ENCODE data around the gene NID1. TPM values are rescaled to one million over a fixed set of nuclear protein-coding genes. Genes with fewer than 3 reads are reported as not detected.
"Not testable (repeated sequence)": the region's sequence is repeated elsewhere in the genome, so short reads cannot be mapped to it uniquely, and the experiment has no call there.

Gene NID1
- total and polyA plus RNA-seq, 10 donors = 6.8 to 178 (median 81.2) TPM

DNA sequence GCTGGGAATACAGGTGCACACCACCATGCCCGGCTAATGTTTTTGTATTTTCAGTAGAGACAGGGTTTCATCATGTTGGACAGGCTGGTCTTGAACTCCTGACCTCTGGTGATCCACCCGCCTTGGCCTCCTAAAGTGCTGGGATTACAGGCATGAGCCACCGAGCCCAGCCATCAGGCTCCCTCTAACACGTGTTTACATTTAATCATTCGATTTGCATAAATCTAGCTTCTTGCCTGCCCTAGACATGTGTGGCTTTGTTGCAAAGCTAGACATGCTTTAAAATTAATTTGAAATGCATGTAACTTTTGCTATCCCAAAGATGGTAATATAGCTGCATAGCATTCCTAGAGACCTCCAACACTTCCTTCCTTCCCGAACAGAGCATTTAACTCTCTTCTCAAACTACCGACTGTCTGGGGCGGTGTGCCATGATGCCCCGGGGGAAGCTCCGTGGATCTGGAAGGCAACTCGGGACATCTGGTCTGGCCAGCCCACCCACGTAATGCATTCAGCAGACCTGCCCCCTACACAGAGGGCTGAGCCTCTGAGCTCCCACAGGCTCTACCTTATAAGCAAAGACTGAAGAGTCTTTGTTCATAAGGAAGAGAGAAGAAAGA lies 34.6 kb upstream of the NID1 start:
- TF ChIP-seq, protein P1, sequence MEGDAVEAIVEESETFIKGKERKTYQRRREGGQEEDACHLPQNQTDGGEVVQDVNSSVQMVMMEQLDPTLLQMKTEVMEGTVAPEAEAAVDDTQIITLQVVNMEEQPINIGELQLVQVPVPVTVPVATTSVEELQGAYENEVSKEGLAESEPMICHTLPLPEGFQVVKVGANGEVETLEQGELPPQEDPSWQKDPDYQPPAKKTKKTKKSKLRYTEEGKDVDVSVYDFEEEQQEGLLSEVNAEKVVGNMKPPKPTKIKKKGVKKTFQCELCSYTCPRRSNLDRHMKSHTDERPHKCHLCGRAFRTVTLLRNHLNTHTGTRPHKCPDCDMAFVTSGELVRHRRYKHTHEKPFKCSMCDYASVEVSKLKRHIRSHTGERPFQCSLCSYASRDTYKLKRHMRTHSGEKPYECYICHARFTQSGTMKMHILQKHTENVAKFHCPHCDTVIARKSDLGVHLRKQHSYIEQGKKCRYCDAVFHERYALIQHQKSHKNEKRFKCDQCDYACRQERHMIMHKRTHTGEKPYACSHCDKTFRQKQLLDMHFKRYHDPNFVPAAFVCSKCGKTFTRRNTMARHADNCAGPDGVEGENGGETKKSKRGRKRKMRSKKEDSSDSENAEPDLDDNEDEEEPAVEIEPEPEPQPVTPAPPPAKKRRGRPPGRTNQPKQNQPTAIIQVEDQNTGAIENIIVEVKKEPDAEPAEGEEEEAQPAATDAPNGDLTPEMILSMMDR (IDR thresholded peaks at IDR 0.05 in 8 of 11, conservative IDR thresholded peaks at IDR 0.05 in 3 of 11) = no peak
- TF ChIP-seq POLR2A (IDR thresholded peaks at IDR 0.05) = no peak
- TF ChIP-seq POLR2AphosphoS5 (IDR thresholded peaks at IDR 0.05) = no peak
- no peaks in the 10 kb centered on the region for H3K36me3 ChIP-seq
- 62 to 85% (median 73%) methylated on average over 10 to 12 of the region's 12 CpGs for WGBS, 5 donors
- H3K4me3 ChIP-seq = no peak overlapping the region
- intact Hi-C loops (cut with DNase I; ENCODE audit: low total_unique reads) = no loop called here
- peaks cover 0 to 8% (median 2%) of the 10 kb centered on the region in 6 donors for H3K4me1 ChIP-seq
- H3K27ac ChIP-seq = no peak overlapping the region
- DNase-seq = peak; percentile 65
- peaks cover 0 to 36% (median 0%) of the 10 kb centered on the region in 7 donors for H3K27me3 ChIP-seq (replicated peaks in 1 of 7)
- H3K9me3 ChIP-seq = peaks cover 0 to 16% (median 0%) of the 10 kb centered on the region in 8 donors

DNA sequence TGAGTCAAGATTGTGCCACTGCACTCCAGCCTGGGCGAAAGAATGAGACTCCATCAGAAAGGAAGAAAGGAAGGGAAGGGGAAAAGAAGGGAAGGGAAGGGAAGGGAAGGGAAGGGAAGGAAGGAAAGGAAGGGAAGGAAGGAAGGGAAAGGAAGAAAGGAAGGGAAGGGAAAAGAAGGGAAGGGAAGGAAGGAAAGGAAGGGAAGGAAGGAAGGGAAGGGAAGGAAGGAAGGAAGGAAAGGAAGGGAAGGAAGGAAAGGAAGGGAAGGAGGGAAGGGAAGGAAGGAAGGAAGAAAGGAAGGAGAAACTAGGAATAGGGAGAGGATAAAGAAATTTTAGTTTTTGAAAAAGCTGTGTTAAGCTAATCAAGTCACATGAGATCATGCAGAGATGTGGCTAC lies 33.4 kb upstream of the NID1 start:
- DNase-seq = no peak
- H3K4me3 ChIP-seq = no peak overlapping the region
- peaks cover 0 to 16% (median 0%) of the 10 kb centered on the region in 8 donors for H3K9me3 ChIP-seq
- H3K36me3 ChIP-seq = no peaks in the 10 kb centered on the region
- TF ChIP-seq, protein P1 (IDR thresholded peaks at IDR 0.05 in 8 of 11, conservative IDR thresholded peaks at IDR 0.05 in 3 of 11) = no peak
- no peak for TF ChIP-seq POLR2AphosphoS5 (IDR thresholded peaks at IDR 0.05)
- H3K27ac ChIP-seq = no peak overlapping the region
- WGBS, 5 donors = 49 to 100% (median 100%) methylated on average over 1 of the region's 1 CpG
- peaks cover 0 to 39% (median 0%) of the 10 kb centered on the region in 7 donors for H3K27me3 ChIP-seq (replicated peaks in 1 of 7)
- intact Hi-C loops (cut with DNase I; ENCODE audit: low total_unique reads) = no loop called here
- peaks cover 0 to 1% (median 0%) of the 10 kb centered on the region in 6 donors for H3K4me1 ChIP-seq

DNA sequence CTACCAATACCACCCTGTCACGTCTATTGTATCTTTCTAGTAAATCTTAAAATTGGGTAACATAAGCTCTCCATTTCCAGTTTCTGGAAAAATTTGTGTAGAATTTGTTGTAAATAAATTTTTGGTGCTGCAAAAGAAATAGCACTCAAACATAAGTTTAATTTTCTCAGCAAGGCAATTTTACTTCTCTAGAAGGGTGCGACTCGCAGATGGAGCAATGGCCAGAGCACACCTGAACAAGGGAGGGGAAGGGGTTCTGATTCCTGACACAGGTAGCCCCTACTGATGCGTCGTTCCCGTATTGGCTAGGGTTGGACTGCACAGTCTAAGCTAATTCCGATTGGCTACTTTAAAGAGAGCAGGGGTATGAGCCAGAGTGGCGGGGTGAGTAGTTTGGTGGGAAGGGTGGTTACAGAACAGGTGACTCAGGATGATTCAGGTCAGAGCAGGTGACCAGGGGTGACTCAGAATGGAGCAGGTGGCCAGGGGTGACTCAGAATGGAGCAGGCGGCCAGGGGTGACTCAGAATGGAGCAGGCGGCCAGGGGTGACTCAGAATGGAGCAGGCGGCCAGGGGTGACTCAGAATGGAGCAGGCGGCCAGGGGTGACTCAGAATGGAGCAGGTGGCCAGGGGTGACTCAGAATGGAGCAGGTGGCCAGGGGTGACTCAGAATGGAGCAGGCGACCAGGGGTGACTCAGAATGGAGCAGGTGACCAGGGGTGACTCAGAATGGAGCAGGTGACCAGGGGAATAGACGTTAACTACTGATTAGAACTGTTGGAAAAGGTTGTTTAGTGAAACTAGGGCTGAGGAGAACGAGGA lies 32.0 kb upstream of the NID1 start:
- H3K27ac ChIP-seq; H3K4me3 ChIP-seq; H3K36me3 ChIP-seq; H3K4me1 ChIP-seq; intact Hi-C loops (cut with DNase I; ENCODE audit: low total_unique reads): not testable (repeated sequence)
- peak; percentile 80 for DNase-seq
- peaks cover 0 to 30% (median 0%) of the 10 kb centered on the region in 7 donors for H3K27me3 ChIP-seq (replicated peaks in 1 of 7)
- WGBS, 5 donors = 62 to 75% (median 67%) methylated on average over 15 of the region's 15 CpGs
- H3K9me3 ChIP-seq = peaks cover 0 to 16% (median 0%) of the 10 kb centered on the region in 8 donors

DNA sequence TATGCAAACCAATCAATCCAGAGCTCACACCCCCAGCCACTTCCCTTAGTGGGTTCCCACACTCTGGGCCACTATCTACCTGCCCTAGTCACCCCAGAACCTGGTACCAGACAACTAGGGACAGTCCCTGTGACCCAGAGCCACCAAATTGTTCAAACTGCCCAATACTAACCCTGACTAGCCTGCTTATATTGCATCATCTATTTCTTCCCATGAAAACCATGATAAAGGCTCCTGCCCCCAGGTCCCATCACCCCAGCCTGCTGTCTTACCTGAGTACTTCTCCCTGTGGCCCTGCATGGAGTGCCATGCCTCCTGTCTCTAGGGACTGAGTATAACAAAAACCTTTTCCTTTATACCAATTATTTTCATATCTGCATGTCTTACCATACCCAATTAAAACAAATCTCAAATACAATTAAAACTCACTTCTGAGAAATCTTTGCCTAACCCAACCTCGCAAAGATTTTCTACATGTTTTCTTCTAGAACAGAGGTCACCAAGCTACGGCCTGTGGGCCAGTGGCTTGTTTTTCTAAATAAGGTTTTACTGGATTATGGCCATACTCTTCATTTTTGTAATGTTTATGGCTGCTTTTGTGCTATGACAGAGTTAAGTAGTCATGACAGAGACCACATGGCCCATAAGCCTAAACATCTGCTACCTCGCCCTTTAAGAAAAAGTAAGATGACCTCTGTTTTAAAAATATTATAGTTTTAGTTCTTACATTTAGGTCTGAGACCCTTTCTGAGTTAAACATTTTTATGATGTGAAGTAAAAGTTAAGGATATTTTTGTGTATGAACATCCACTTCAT lies 31.0 kb upstream of the NID1 start:
- H3K9me3 ChIP-seq = peaks cover 0 to 16% (median 0%) of the 10 kb centered on the region in 8 donors
- peaks cover 0 to 30% (median 0%) of the 10 kb centered on the region in 7 donors for H3K27me3 ChIP-seq (replicated peaks in 1 of 7)
- H3K4me3 ChIP-seq = no peak overlapping the region
- no peak overlapping the region for H3K27ac ChIP-seq
- intact Hi-C loops (cut with DNase I; ENCODE audit: low total_unique reads) = no loop called here
- H3K36me3 ChIP-seq = no peaks in the 10 kb centered on the region
- DNase-seq = no peak
- TF ChIP-seq POLR2AphosphoS5 (IDR thresholded peaks at IDR 0.05) (no peak), POLR2A (IDR thresholded peaks at IDR 0.05) (no peak)
- TF ChIP-seq, protein P1 (IDR thresholded peaks at IDR 0.05 in 8 of 11, conservative IDR thresholded peaks at IDR 0.05 in 3 of 11) = no peak
- peaks cover 0 to 10% (median 0%) of the 10 kb centered on the region in 6 donors for H3K4me1 ChIP-seq
- WGBS, 5 donors = 74 to 87% (median 80%) methylated on average over 3 of the region's 3 CpGs

All from spleen (tissue), 11 donors.